GM12878 (cell line): Measurements from ENCODE around the gene ARHGEF37. TPM values are rescaled to one million over a fixed set of nuclear protein-coding genes. Genes with fewer than 3 reads are reported as not detected.

Experiments used
- ATAC-seq: fragments of 200-7000 bp; cut with Tn5 transposase; 3 replicates; pipeline ENCODE4 v1.9.1; 2020; ENCODE audit warnings: mild to moderate bottlenecking, moderate library complexity
- BruUV-seq: library from RNA; stranded (reverse); fragments of 400-500 nt; replicated peaks from 2 replicates; lab custom pipeline; 2021; lab: Mats Ljungman, UMichigan
- CTCF ChIA-PET: fragments of 300-600 bp; sonication (Branson Sonifier 250); formaldehyde crosslinking; extraction: SDS; loops from one replicate; lab custom pipeline; 2021; ENCODE audit warnings: inconsistent platforms; lab: Yijun Ruan, JAX
- POLR2A ChIA-PET: fragments of 350-600 bp; formaldehyde crosslinking; extraction: SDS; loops from one replicate; lab custom pipeline; 2021; ENCODE audit warnings: inconsistent platforms; lab: Charles Lee
- RAD21 ChIA-PET: fragments of 300-600 bp; sonication (Branson Sonifier 250); formaldehyde crosslinking; loops from one replicate; lab custom pipeline; 2023; ENCODE audit warnings: antibody characterized with exemption; ENCODE audit not compliant: unreplicated experiment; lab: Charles Lee
- SMC1A ChIA-PET: fragments of 300-600 bp; sonication (Branson Sonifier 250); formaldehyde crosslinking; loops from one replicate; lab custom pipeline; 2023; ENCODE audit not compliant: unreplicated experiment, uncharacterized antibody; lab: Charles Lee
- DNase-seq: peaks from one replicate; pipeline ENCODE4 v3.0.0-alpha.2; 2011; ENCODE audit warnings: low read depth, low spot score
- FAIRE-seq: peaks from 3 replicates; lab custom pipeline; 2011; peaks lifted over from hg19 to GRCh38; lab: Jason Lieb, UNC
- H2AFZ ChIP-seq: 2 replicates; pipeline ENCODE4 v1.6.0; 2011; ENCODE audit warnings: low read depth, low read length, control low read depth; ENCODE audit not compliant: control insufficient read depth
- H3K27ac ChIP-seq: 2 replicates; pipeline ENCODE4 v1.5.1; 2011; ENCODE audit warnings: control low read depth; ENCODE audit not compliant: control insufficient read depth, insufficient read depth
- H3K27me3 ChIP-seq, 2 experiments: replicated peaks in 1 of 2; 2 replicates each; pipeline versions ENCODE4 v1.6.0 to v1.6.1; 2011; ENCODE audit warnings: low read length in 1 of 2; ENCODE audit not compliant: control insufficient read depth in 2 of 2, insufficient read depth in 2 of 2
- H3K36me3 ChIP-seq, 2 experiments: 2 replicates each; pipeline ENCODE4 v1.5.1; 2011; ENCODE audit warnings: low read length in 1 of 2; ENCODE audit not compliant: control insufficient read depth in 2 of 2, insufficient read depth in 2 of 2
- H3K4me1 ChIP-seq: 2 replicates; pipeline ENCODE4 v1.6.1; 2011; ENCODE audit warnings: mild to moderate bottlenecking, low read length, moderate library complexity, mixed read lengths; ENCODE audit not compliant: control insufficient read depth, insufficient read depth
- H3K4me2 ChIP-seq: 2 replicates; pipeline ENCODE4 v1.6.0; 2011; ENCODE audit warnings: control low read depth; ENCODE audit not compliant: control insufficient read depth, insufficient read depth
- H3K4me3 ChIP-seq: fragments of 200-600 bp; sonication (generic); 2 replicates; pipeline ENCODE4 v1.5.1; 2016
- H3K79me2 ChIP-seq: 2 replicates; pipeline ENCODE4 v1.6.0; 2011; ENCODE audit warnings: low read length; ENCODE audit not compliant: control insufficient read depth, insufficient read depth
- H3K9ac ChIP-seq: 2 replicates; pipeline ENCODE4 v1.8.0; 2011; ENCODE audit warnings: low read length, control low read depth, mixed read lengths; ENCODE audit not compliant: control insufficient read depth, insufficient read depth
- H3K9me3 ChIP-seq: replicated peaks from 3 replicates; pipeline ENCODE4 v1.5.1; 2011; ENCODE audit warnings: mild to moderate bottlenecking, low read length; ENCODE audit not compliant: control insufficient read depth, insufficient read depth
- H4K20me1 ChIP-seq: 2 replicates; pipeline ENCODE4 v1.6.0; 2011; ENCODE audit not compliant: control insufficient read depth, insufficient read depth
- BHLHE40 ChIP-seq, 2 experiments: fragments of 450-650 bp in 1 of 2; IDR thresholded peaks; 2 replicates each; pipeline ENCODE4 v1.6.1; 2011 to 2017; ENCODE audit warnings: low read depth in 2 of 2, borderline replicate concordance in 1 of 2, improper control_type of control experiment in 1 of 2, low read length in 1 of 2, mild to moderate bottlenecking in 1 of 2
- CHD1 ChIP-seq: IDR thresholded peaks from 2 replicates; pipeline ENCODE4 v1.6.1; 2012; ENCODE audit warnings: low read depth, low read length, improper control_type of control experiment
- GABPA ChIP-seq: IDR thresholded peaks from 2 replicates; pipeline ENCODE4 v1.6.1; 2014; ENCODE audit warnings: antibody characterized with exemption, low read depth, mild to moderate bottlenecking, inconsistent platforms
- IRF4 ChIP-seq: IDR thresholded peaks from 2 replicates; pipeline ENCODE4 v1.6.1; 2011; ENCODE audit warnings: low read depth, low read length
- MYB ChIP-seq: fragments of 150-350 bp; IDR thresholded peaks from 2 replicates; pipeline ENCODE4 v1.6.1; 2014; ENCODE audit warnings: mild to moderate bottlenecking, low read depth, low read length, borderline replicate concordance
- PAX5 ChIP-seq: IDR thresholded peaks from 2 replicates; pipeline ENCODE4 v1.6.1; 2011; ENCODE audit warnings: low read depth, low read length, borderline replicate concordance
- TBL1XR1 ChIP-seq: IDR thresholded peaks from 2 replicates; pipeline ENCODE4 v1.6.1; 2012; ENCODE audit warnings: low read depth, low read length, improper control_type of control experiment
- ZNF274 ChIP-seq: IDR thresholded peaks from one replicate; pipeline ENCODE4 v1.8.0; 2011; ENCODE audit not compliant: insufficient read length, insufficient read depth
- ZNF384 ChIP-seq: IDR thresholded peaks from 2 replicates; pipeline ENCODE4 v1.6.1; 2012; ENCODE audit warnings: low read depth, mild to moderate bottlenecking, low read length, improper control_type of control experiment, borderline replicate concordance
- WGBS: methylation state at CpG from one replicate; pipeline ENCODE4 v1.1.6; 2016; ENCODE audit warnings: low lambda C conversion rate; ENCODE audit not compliant: insufficient replicate concordance, insufficient coverage; ENCODE audit errors: missing lambda C conversion rate; 5-methylcytosine and 5-hydroxymethylcytosine counted together
- in situ Hi-C: fragments of 300-500 bp; cut with MboI; formaldehyde crosslinking; loops from 9 replicates; pipeline ENCODE4 v1.14.3; 2018; ENCODE audit warnings: mixed read lengths
- intact Hi-C: fragments of 100-400 bp; cut with micrococcal nuclease; formaldehyde crosslinking; loops from one replicate; pipeline ENCODE4 v1.14.2; 2022; ENCODE audit not compliant: unreplicated experiment
- polyA plus RNA-seq, 11 experiments: library from polyadenylated mRNA; depleted of rRNA in 4 of 11; unstranded in 6 of 11; stranded (reverse) in 5 of 11; fragments of >200 nt; fragmentation: Nextera tagmentation in 4 of 11; fragmentation: Illumina TruSeq in 1 of 11; extraction: Ambion mirVana in 4 of 11; extraction: Trizol in 1 of 11; gene quantifications; 1 replicate in 1 of 11; 2 replicates in 10 of 11; pipeline versions ENCODE4 v1.2.1 to v1.2.3, GENCODE V29; 2011 to 2016; ENCODE audit warnings: inconsistent platforms in 2 of 11, missing spikeins in 2 of 11, low read depth in 1 of 11
- total RNA-seq, 4 experiments: library from RNA; depleted of rRNA in 3 of 4; stranded (reverse); fragments of >200 nt in 3 of 4; fragmentation: Illumina TruSeq in 1 of 4; extraction: Trizol in 1 of 4; gene quantifications; 2 replicates each; pipeline versions ENCODE4 v1.2.1 to v1.2.3, GENCODE V29; 2013 to 2021
- TF ChIP-seq, protein P1 (sequence below): fragments of 450-650 bp; IDR thresholded peaks from 2 replicates; pipeline ENCODE4 v1.6.1; 2017; ENCODE audit warnings: mild to moderate bottlenecking, moderate library complexity
- TF ChIP-seq, protein P2 (sequence below): fragments of 450-650 bp; IDR thresholded peaks from 2 replicates; pipeline ENCODE4 v1.6.1; 2017; ENCODE audit warnings: borderline replicate concordance

The ARHGEF37 gene
- total and polyA plus RNA-seq, 10 of the 15 experiments (the other 5 are each of a cell fraction or from before 2014, with no cell fraction given) = 0.16 to 1.1 (median 0.63) TPM

- CTCF ChIA-PET = interaction anchor here (0.9 kb wide), 1 partner anchor 10 kb away, joined by 7 read pairs; no protein-coding TSS in a partner anchor
- SMC1A ChIA-PET = no interaction called here
Observed at GRCh38 chr5:149628221-149628620, 46.9 kb downstream of the ARHGEF37 start.

More at GRCh38 chr5:149628221-149628620, 46.9 kb downstream of the ARHGEF37 start:
- H3K27me3 ChIP-seq = no peaks in the 10 kb centered on the region
- no peak overlapping the region for H3K27ac ChIP-seq
- no peaks in the 10 kb centered on the region for H3K79me2 ChIP-seq
- POLR2A ChIA-PET = no interaction called here
- H3K36me3 ChIP-seq = no peaks in the 10 kb centered on the region
- no peak overlapping the region for H2AFZ ChIP-seq
- DNase-seq = no peak
- 80% methylated on average over 6 of the region's 6 CpGs for WGBS
- in situ Hi-C loops (no loop called here), intact Hi-C loops (no loop called here)
- H4K20me1 ChIP-seq = no peaks in the 10 kb centered on the region
- FAIRE-seq = no peak
- peaks cover 12% of the 10 kb centered on the region for H3K4me1 ChIP-seq
- no peak overlapping the region for H3K9ac ChIP-seq
- 0 out of 3 replicates have a peak, but pooled peaks have one; percentile 12 for ATAC-seq
- H3K4me3 ChIP-seq = no peak overlapping the region
- RAD21 ChIA-PET = no interaction called here
- no peak for TF ChIP-seq CHD1
- no peak for TF ChIP-seq PAX5
- TF ChIP-seq IRF4 = no peak
- TF ChIP-seq BHLHE40 (IDR thresholded peaks at IDR 0.05; ENCODE audit: borderline replicate concordance in 1 of 2, low read depth in 2 of 2, low read length in 1 of 2) = no peak
- no peak for TF ChIP-seq GABPA
- TF ChIP-seq ZNF274 = no peak
- TF ChIP-seq, protein P1, sequence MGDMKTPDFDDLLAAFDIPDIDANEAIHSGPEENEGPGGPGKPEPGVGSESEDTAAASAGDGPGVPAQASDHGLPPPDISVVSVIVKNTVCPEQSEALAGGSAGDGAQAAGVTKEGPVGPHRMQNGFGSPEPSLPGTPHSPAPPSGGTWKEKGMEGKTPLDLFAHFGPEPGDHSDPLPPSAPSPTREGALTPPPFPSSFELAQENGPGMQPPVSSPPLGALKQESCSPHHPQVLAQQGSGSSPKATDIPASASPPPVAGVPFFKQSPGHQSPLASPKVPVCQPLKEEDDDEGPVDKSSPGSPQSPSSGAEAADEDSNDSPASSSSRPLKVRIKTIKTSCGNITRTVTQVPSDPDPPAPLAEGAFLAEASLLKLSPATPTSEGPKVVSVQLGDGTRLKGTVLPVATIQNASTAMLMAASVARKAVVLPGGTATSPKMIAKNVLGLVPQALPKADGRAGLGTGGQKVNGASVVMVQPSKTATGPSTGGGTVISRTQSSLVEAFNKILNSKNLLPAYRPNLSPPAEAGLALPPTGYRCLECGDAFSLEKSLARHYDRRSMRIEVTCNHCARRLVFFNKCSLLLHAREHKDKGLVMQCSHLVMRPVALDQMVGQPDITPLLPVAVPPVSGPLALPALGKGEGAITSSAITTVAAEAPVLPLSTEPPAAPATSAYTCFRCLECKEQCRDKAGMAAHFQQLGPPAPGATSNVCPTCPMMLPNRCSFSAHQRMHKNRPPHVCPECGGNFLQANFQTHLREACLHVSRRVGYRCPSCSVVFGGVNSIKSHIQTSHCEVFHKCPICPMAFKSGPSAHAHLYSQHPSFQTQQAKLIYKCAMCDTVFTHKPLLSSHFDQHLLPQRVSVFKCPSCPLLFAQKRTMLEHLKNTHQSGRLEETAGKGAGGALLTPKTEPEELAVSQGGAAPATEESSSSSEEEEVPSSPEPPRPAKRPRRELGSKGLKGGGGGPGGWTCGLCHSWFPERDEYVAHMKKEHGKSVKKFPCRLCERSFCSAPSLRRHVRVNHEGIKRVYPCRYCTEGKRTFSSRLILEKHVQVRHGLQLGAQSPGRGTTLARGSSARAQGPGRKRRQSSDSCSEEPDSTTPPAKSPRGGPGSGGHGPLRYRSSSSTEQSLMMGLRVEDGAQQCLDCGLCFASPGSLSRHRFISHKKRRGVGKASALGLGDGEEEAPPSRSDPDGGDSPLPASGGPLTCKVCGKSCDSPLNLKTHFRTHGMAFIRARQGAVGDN = no peak
- TF ChIP-seq MYB = no peak
- TF ChIP-seq ZNF384 = no peak
- TF ChIP-seq TBL1XR1 = no peak
- TF ChIP-seq, protein P2, sequence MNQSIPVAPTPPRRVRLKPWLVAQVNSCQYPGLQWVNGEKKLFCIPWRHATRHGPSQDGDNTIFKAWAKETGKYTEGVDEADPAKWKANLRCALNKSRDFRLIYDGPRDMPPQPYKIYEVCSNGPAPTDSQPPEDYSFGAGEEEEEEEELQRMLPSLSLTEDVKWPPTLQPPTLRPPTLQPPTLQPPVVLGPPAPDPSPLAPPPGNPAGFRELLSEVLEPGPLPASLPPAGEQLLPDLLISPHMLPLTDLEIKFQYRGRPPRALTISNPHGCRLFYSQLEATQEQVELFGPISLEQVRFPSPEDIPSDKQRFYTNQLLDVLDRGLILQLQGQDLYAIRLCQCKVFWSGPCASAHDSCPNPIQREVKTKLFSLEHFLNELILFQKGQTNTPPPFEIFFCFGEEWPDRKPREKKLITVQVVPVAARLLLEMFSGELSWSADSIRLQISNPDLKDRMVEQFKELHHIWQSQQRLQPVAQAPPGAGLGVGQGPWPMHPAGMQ = no peak
- no peak overlapping the region for H3K4me2 ChIP-seq
- no peaks in the 10 kb centered on the region for H3K9me3 ChIP-seq
- no TSS peak for BruUV-seq
